Body of pancreas (tissue), 4 donors: ENCODE measurements around the gene GPR158.

Source experiments
- POLR2A ChIP-seq, 3 donors: fragments of 450-650 bp; IDR thresholded peaks; one replicate each; pipeline ENCODE4 v1.6.1; 2016; ENCODE audit warnings: antibody characterized with exemption in 3 of 3, mild to moderate bottlenecking in 2 of 3
- TF ChIP-seq, protein P1 (sequence below), 7 experiments: fragments of 450-650 bp in 4 of 7; fragments of 200-600 bp in 3 of 7; sonication (generic) in 3 of 7; IDR thresholded peaks; one replicate each; pipeline ENCODE4 v1.5.1; 2016 to 2019; ENCODE audit warnings: antibody characterized with exemption in 7 of 7

DNA sequence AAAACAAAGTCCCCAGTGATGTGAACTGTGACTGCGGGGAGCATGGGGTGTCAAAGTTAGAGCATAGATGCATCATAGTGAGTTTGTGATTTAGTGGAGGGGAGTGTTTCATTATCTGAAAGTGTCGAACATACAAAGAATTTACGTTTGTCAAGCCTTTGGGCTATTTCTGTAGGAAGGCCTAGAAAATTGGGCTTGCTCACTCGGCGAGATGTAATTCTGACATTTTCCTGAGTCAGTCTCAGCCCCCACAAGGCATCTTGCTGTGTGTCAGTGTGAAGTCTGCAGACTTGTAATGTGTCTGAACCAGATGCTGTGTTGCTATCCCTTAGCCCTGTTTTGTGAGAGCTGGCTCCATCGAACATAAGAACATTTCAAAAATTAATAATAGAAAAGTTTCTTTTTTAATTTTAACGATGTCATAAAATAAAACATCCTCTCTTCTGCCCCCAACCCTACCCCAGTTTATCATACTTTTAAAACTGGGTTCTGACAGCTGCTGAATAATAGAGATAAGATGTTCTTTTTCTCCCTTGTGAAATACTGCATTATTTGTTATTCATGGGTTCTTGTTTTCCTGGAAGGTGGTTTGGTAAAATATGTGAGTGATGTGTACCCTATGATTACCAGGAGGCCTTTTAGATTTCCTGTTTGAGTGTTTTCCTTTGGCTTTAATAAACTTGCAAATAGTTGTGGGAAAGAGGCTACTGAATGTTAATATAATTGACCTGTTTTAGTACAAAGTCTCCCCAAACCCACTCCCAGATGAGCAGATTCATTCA lies 207.4 kb downstream of the GPR158 start:
- TF ChIP-seq, protein P1, sequence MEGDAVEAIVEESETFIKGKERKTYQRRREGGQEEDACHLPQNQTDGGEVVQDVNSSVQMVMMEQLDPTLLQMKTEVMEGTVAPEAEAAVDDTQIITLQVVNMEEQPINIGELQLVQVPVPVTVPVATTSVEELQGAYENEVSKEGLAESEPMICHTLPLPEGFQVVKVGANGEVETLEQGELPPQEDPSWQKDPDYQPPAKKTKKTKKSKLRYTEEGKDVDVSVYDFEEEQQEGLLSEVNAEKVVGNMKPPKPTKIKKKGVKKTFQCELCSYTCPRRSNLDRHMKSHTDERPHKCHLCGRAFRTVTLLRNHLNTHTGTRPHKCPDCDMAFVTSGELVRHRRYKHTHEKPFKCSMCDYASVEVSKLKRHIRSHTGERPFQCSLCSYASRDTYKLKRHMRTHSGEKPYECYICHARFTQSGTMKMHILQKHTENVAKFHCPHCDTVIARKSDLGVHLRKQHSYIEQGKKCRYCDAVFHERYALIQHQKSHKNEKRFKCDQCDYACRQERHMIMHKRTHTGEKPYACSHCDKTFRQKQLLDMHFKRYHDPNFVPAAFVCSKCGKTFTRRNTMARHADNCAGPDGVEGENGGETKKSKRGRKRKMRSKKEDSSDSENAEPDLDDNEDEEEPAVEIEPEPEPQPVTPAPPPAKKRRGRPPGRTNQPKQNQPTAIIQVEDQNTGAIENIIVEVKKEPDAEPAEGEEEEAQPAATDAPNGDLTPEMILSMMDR (IDR thresholded peaks at IDR 0.05), result no peak
- TF ChIP-seq POLR2A (IDR thresholded peaks at IDR 0.05), result no peak
